Stomach smooth muscle (tissue), 2 donors: ENCODE data around the gene PRR29.
"Not testable (repeated sequence)": the region's sequence is repeated elsewhere in the genome, so short reads cannot be mapped to it uniquely, and the experiment has no call there.

Experiments
- H3K27ac ChIP-seq: one replicate; pipeline ENCODE4 v1.7.0; 2013; ENCODE audit warnings: mild to moderate bottlenecking, low read length, inconsistent platforms
- H3K27me3 ChIP-seq, 2 donors: one replicate each; pipeline ENCODE4 v1.7.0; 2013; ENCODE audit warnings: low read length in 2 of 2; ENCODE audit not compliant: insufficient read depth in 2 of 2, control insufficient read depth in 1 of 2
- H3K36me3 ChIP-seq, 2 donors: one replicate each; pipeline ENCODE4 v1.7.0; 2013; ENCODE audit warnings: low read length in 2 of 2; ENCODE audit not compliant: control insufficient read depth in 2 of 2, insufficient read depth in 2 of 2
- H3K4me1 ChIP-seq: one replicate; pipeline ENCODE4 v1.7.0; 2013; ENCODE audit warnings: low read length; ENCODE audit not compliant: control insufficient read depth, insufficient read depth
- H3K4me3 ChIP-seq, 2 donors: one replicate each; pipeline ENCODE4 v1.7.0; 2013; ENCODE audit warnings: low read length in 2 of 2
- H3K9ac ChIP-seq, 2 donors: one replicate each; pipeline ENCODE4 v1.7.0; 2013; ENCODE audit warnings: low read length in 2 of 2, mild to moderate bottlenecking in 1 of 2
- H3K9me3 ChIP-seq, 2 donors: one replicate each; pipeline ENCODE4 v1.7.0; 2013; ENCODE audit warnings: low read length in 2 of 2; ENCODE audit not compliant: control insufficient read depth in 2 of 2
- donor health status: healthy.
- donor health status: Pancreatic carcinoma.

Gene PRR29

GRCh38 chr17:64017381-64017980 is 19.3 kb downstream of the PRR29 start:
- H3K4me1 ChIP-seq: no peaks in the 10 kb centered on the region
- H3K9ac ChIP-seq: no peak overlapping the region
- no peak overlapping the region for H3K4me3 ChIP-seq
- H3K9me3 ChIP-seq: no peaks in the 10 kb centered on the region
- peaks cover 0 to 2% of the 10 kb centered on the region in 2 donors for H3K27me3 ChIP-seq
- H3K36me3 ChIP-seq: no peaks in the 10 kb centered on the region
- H3K27ac ChIP-seq: no peak overlapping the region

- not testable (repeated sequence) for H3K27me3 ChIP-seq, H3K9me3 ChIP-seq, H3K36me3 ChIP-seq, H3K27ac ChIP-seq, H3K4me3 ChIP-seq, H3K9ac ChIP-seq, H3K4me1 ChIP-seq
Observed at GRCh38 chr17:64019551-64019961, 21.4 kb downstream of the PRR29 start.

- peak within 1 kb of the TSS; percentile 47 to 50 for H3K9ac ChIP-seq
- H3K9me3 ChIP-seq: no peaks in the 10 kb centered on the region
- H3K4me1 ChIP-seq: no peaks in the 10 kb centered on the region
- H3K36me3 ChIP-seq: no peaks in the 10 kb centered on the region
- peak within 1 kb of the TSS; percentile 36 to 70 for H3K4me3 ChIP-seq
- peaks cover 0 to 2% of the 10 kb centered on the region in 2 donors for H3K27me3 ChIP-seq
- peak within 1 kb of the TSS; percentile 46 for H3K27ac ChIP-seq
Observed at GRCh38 chr17:64020056-64020766, 22.1 kb downstream of the PRR29 start, which contains the start of gene ICAM2. TSS of gene ICAM2 (minus strand) at chr17:64020633. CDS start at chr17:64006691, 13,942 bp downstream.

GRCh38 chr17:64022611-64023063 is 24.5 kb downstream of the PRR29 start:
- Histone ChIP-seq H3K4me3 (no peak overlapping the region), H3K4me1 (no peaks in the 10 kb centered on the region), H3K9ac (no peak overlapping the region), H3K27me3 (peaks cover 4% of the 10 kb centered on the region in 2 donors), H3K9me3 (no peaks in the 10 kb centered on the region), H3K36me3 (no peaks in the 10 kb centered on the region), H3K27ac (no peak overlapping the region)

GRCh38 chr17:64024215-64024654 is 26.1 kb downstream of the PRR29 start:
- no peaks in the 10 kb centered on the region for H3K9me3 ChIP-seq
- no peaks in the 10 kb centered on the region for H3K36me3 ChIP-seq
- H3K4me3 ChIP-seq: no peak overlapping the region
- no peak overlapping the region for H3K27ac ChIP-seq
- H3K4me1 ChIP-seq: no peaks in the 10 kb centered on the region
- H3K9ac ChIP-seq: no peak overlapping the region
- H3K27me3 ChIP-seq: peaks cover 4% of the 10 kb centered on the region in 2 donors

GRCh38 chr17:64024781-64025731 is 26.9 kb downstream of the PRR29 start:
- no peaks in the 10 kb centered on the region for H3K36me3 ChIP-seq
- H3K9ac ChIP-seq: no peak overlapping the region
- H3K9me3 ChIP-seq: no peaks in the 10 kb centered on the region
- peak overlapping the region; percentile 49 to 61 for H3K4me3 ChIP-seq
- no peak overlapping the region for H3K27ac ChIP-seq
- H3K27me3 ChIP-seq: peaks cover 4% of the 10 kb centered on the region in 2 donors
- H3K4me1 ChIP-seq: no peaks in the 10 kb centered on the region

GRCh38 chr17:64025732-64026294 is 27.7 kb downstream of the PRR29 start:
- Histone ChIP-seq H3K4me3 (peak overlapping the region; percentile 49 to 61), H3K27ac (no peak overlapping the region), H3K9ac (no peak overlapping the region), H3K36me3 (no peaks in the 10 kb centered on the region), H3K27me3 (peaks cover 4% of the 10 kb centered on the region in 2 donors), H3K9me3 (no peaks in the 10 kb centered on the region), H3K4me1 (no peaks in the 10 kb centered on the region)

- Histone ChIP-seq H3K27ac (no peak overlapping the region), H3K4me1 (no peaks in the 10 kb centered on the region), H3K4me3 (no peak overlapping the region), H3K36me3 (no peaks in the 10 kb centered on the region), H3K9me3 (no peaks in the 10 kb centered on the region), H3K9ac (no peak overlapping the region), H3K27me3 (peaks cover 4% of the 10 kb centered on the region in 2 donors)
Observed at GRCh38 chr17:64028874-64029464, 30.8 kb downstream of the PRR29 start.

GRCh38 chr17:64032081-64032480 is 33.9 kb downstream of the PRR29 start:
- Histone ChIP-seq H3K27me3 (no peaks in the 10 kb centered on the region), H3K9ac (no peak overlapping the region)

More at GRCh38 chr17:64032081-64032480, 33.9 kb downstream of the PRR29 start:
- H3K36me3 ChIP-seq: no peaks in the 10 kb centered on the region
- no peak overlapping the region for H3K4me3 ChIP-seq
- H3K9me3 ChIP-seq: no peaks in the 10 kb centered on the region
- H3K4me1 ChIP-seq: no peaks in the 10 kb centered on the region
- no peak overlapping the region for H3K27ac ChIP-seq
